K562 treated with DMSO at 1 percent for 24 hours (cell line): ENCODE measurements around the gene TMEM163. TPM values are rescaled to one million over a fixed set of nuclear protein-coding genes. Genes with fewer than 3 reads are reported as not detected.

Experiments used
- total RNA-seq: library from RNA; unstranded; fragments of 300-600 nt; gene quantifications from 2 replicates; pipeline ENCODE4 v1.2.3, GENCODE V29; 2022; ENCODE audit warnings: low read depth; ENCODE audit not compliant: insufficient read depth

TMEM163 gene
- 0.14 TPM in 1 of 2 replicates, not detected in the other for total RNA-seq

GRCh38 chr2:134718817-134719814 is at the start of gene TMEM163:
TSS of gene TMEM163 (minus strand) at chr2:134719000.

Other genes starting within 250 kb of the TMEM163 start
- gene ACMSD, start 119.6 kb upstream of the TMEM163 start, total RNA-seq = not detected in 2 replicates
- 8.7 and 11.3 TPM in 2 replicates for gene CCNT2, start 199.8 kb upstream of the TMEM163 start, total RNA-seq